T-cell (primary cell): ENCODE measurements around the gene MCM7. TPM values are rescaled to one million over a fixed set of nuclear protein-coding genes. Genes with fewer than 3 reads are reported as not detected.

Experiments
- ATAC-seq, 4 experiments: fragments of 200-7000 bp in 3 of 4; fragments of 150-1000 bp in 1 of 4; cut with Tn5 transposase; replicated peaks in 1 of 4; 1 replicate in 3 of 4; 2 replicates in 1 of 4; pipeline ENCODE4 v1.10.0; 2021; ENCODE audit warnings: moderate library complexity in 3 of 4, mild to moderate bottlenecking in 2 of 4, moderate number of reproducible peaks in 1 of 4
- CTCF ChIA-PET, 2 donors: fragments of 300-600 bp; sonication (Branson Sonifier 250); formaldehyde crosslinking; loops; one replicate each; lab custom pipeline; 2022; ENCODE audit warnings: antibody characterized with exemption in 2 of 2; lab: Charles Lee
- POLR2A ChIA-PET, 2 donors: fragments of 300-600 bp; sonication (Branson Sonifier 250); formaldehyde crosslinking; loops; one replicate each; lab custom pipeline; 2022; ENCODE audit warnings: antibody characterized with exemption in 2 of 2; lab: Charles Lee
- DNase-seq, 35 experiments: peaks; one replicate each; pipeline versions ENCODE4 v3.0.0 to v3.0.0-alpha.2; 2013 to 2023
- H3K27ac ChIP-seq: one replicate; pipeline ENCODE4 v1.5.1; 2013; ENCODE audit warnings: low read length
- H3K27me3 ChIP-seq, 2 experiments: replicated peaks in 1 of 2; 1 replicate in 1 of 2; 2 replicates in 1 of 2; pipeline versions ENCODE4 v1.6.1 to v1.7.0; 2013; ENCODE audit warnings: low read length in 1 of 2, mixed read lengths in 1 of 2; ENCODE audit not compliant: control insufficient read depth in 2 of 2, insufficient read depth in 2 of 2; ENCODE audit errors: extremely low read depth in 1 of 2
- H3K36me3 ChIP-seq, 2 donors: 1 replicate in 1 of 2; 2 replicates in 1 of 2; pipeline versions ENCODE4 v1.6.1 to v1.7.0; 2013; ENCODE audit warnings: low read length in 1 of 2; ENCODE audit not compliant: control insufficient read depth in 2 of 2, insufficient read depth in 1 of 2; ENCODE audit errors: extremely low read depth in 1 of 2
- H3K4me1 ChIP-seq, 2 experiments: 1 replicate in 1 of 2; 2 replicates in 1 of 2; pipeline versions ENCODE4 v1.6.1 to v1.7.0; 2013; ENCODE audit warnings: low read length in 2 of 2, mixed read lengths in 1 of 2; ENCODE audit not compliant: insufficient read depth in 2 of 2, control insufficient read depth in 1 of 2; ENCODE audit errors: extremely low read depth in 1 of 2
- H3K4me3 ChIP-seq, 2 donors: 1 replicate in 1 of 2; 2 replicates in 1 of 2; pipeline versions ENCODE4 v1.5.1 to v1.7.0; 2013; ENCODE audit warnings: mild to moderate bottlenecking in 2 of 2, low read length in 1 of 2, moderate library complexity in 1 of 2; ENCODE audit not compliant: control insufficient read depth in 1 of 2; ENCODE audit errors: extremely low read depth in 1 of 2
- H3K9me3 ChIP-seq: 2 replicates; pipeline ENCODE4 v1.7.0; 2013
- H3K27ac Mint-ChIP-seq, 2 donors: one replicate each; pipeline ENCODE4 v1.8.0; 2020 to 2021; ENCODE audit warnings: mild to moderate bottlenecking in 2 of 2, mixed read lengths in 2 of 2
- H3K27me3 Mint-ChIP-seq, 2 donors: one replicate each; pipeline ENCODE4 v1.8.0; 2021 to 2022; ENCODE audit warnings: mixed read lengths in 2 of 2
- H3K36me3 Mint-ChIP-seq: one replicate; pipeline ENCODE4 v1.8.0; 2021; ENCODE audit warnings: mixed read lengths
- H3K4me1 Mint-ChIP-seq, 3 donors: one replicate each; pipeline ENCODE4 v1.8.0; 2020 to 2022; ENCODE audit warnings: mixed read lengths in 3 of 3, mild to moderate bottlenecking in 1 of 3
- H3K4me3 Mint-ChIP-seq, 3 donors: one replicate each; pipeline ENCODE4 v1.8.0; 2020 to 2022; ENCODE audit warnings: mild to moderate bottlenecking in 3 of 3, mixed read lengths in 3 of 3, moderate library complexity in 3 of 3
- H3K9me3 Mint-ChIP-seq, 3 donors: one replicate each; pipeline ENCODE4 v1.8.0; 2020 to 2022; ENCODE audit warnings: mixed read lengths in 3 of 3
- WGBS: methylation state at CpG from one replicate; pipeline ENCODE4 v1.1.5; 2013; ENCODE audit warnings: missing lambda C conversion rate; ENCODE audit not compliant: insufficient coverage; 5-methylcytosine and 5-hydroxymethylcytosine counted together
- total RNA-seq, 35 experiments: library from RNA in 6 of 35; stranded (reverse) in 6 of 35; fragments of 120-200 nt in 1 of 35; gene quantifications; one replicate each; pipeline versions ENCODE4 v1.2.1 to v1.2.4 and lab custom pipeline; 2013 to 2026

The MCM7 gene
- total RNA-seq, 5 donors from 2014 or later (not counting 1 experiment from before 2014, with no cell fraction given): 95.2 to 181 (median 164) TPM

- Histone ChIP-seq H3K27ac (peak overlapping the region; percentile 87), H3K4me3 (peak overlapping the region; percentile 79 to 97), H3K9me3 (no peaks in the 10 kb centered on the region), H3K27me3 (no peaks in the 10 kb centered on the region), H3K4me1 (peaks cover 5 to 18% of the 10 kb centered on the region in 2 experiments), H3K36me3 (peaks cover 24 to 45% of the 10 kb centered on the region in 2 donors)
- Mint-ChIP-seq H3K9me3 (no peaks in the 10 kb centered on the region), H3K4me1 (peaks cover 16 to 30% (median 24%) of the 10 kb centered on the region in 3 donors), H3K4me3 (peak overlapping the region; percentile 85 to 91 (median 88)), H3K36me3 (peaks cover 38% of the 10 kb centered on the region), H3K27me3 (no peaks in the 10 kb centered on the region), H3K27ac (peak overlapping the region; percentile 88 to 95)
- ATAC-seq (no peak), DNase-seq (no peak)
- ChIA-PET CTCF (no interaction called here), POLR2A (interaction anchor here (0.6 to 1.0 kb wide), 2 partner anchors 35 to 170 kb away, joined by 3 to 6 read pairs; no protein-coding TSS in a partner anchor)
- WGBS: 49% methylated on average over 2 of the region's 7 CpGs
Observed at GRCh38 chr7:100089458-100090196, 11.6 kb downstream of the MCM7 start.

GRCh38 chr7:100088621-100089457, 12.4 kb downstream of the MCM7 start, which contains the start of gene COPS6:
TSS of gene COPS6 (plus strand) at chr7:100088969. CDS start at chr7:100088991, 22 bp downstream.
- H3K27me3 Mint-ChIP-seq: no peaks in the 10 kb centered on the region
- Histone ChIP-seq H3K9me3 (no peaks in the 10 kb centered on the region), H3K4me3 (peak within 1 kb of the TSS; percentile 79 to 97), H3K36me3 (peaks cover 24 to 37% of the 10 kb centered on the region in 2 donors), H3K27me3 (no peaks in the 10 kb centered on the region), H3K4me1 (peaks cover 5 to 18% of the 10 kb centered on the region in 2 experiments), H3K27ac (peak within 1 kb of the TSS; percentile 87)
- H3K27ac Mint-ChIP-seq: peak within 1 kb of the TSS; percentile 95
- CTCF ChIA-PET: interaction anchor here in 1 of 2 donors (0.6 kb wide), 1 partner anchor 88 kb away, joined by 5 read pairs; no protein-coding TSS in a partner anchor
- DNase-seq: peak; percentile 62 to 93 (median 80)
- peak; percentile 85 to 89 (median 86) for ATAC-seq
- peaks cover 37% of the 10 kb centered on the region for H3K36me3 Mint-ChIP-seq
- peak within 1 kb of the TSS; percentile 85 to 91 (median 88) for H3K4me3 Mint-ChIP-seq
- peaks cover 16 to 30% (median 24%) of the 10 kb centered on the region in 3 donors for H3K4me1 Mint-ChIP-seq
- H3K9me3 Mint-ChIP-seq: no peaks in the 10 kb centered on the region
- POLR2A ChIA-PET: interaction anchor here in 1 of 2 donors (1.0 kb wide), 1 partner anchor 169 kb away, joined by 3 read pairs; no protein-coding TSS in a partner anchor
- under 1% methylated on average over 59 of the region's 68 CpGs for WGBS

GRCh38 chr7:100088095-100088620, 13.0 kb downstream of the MCM7 start:
- H3K4me1 ChIP-seq: peaks cover 5 to 19% of the 10 kb centered on the region in 2 experiments
- Mint-ChIP-seq H3K36me3 (peaks cover 30% of the 10 kb centered on the region), H3K4me1 (peaks cover 17 to 28% (median 24%) of the 10 kb centered on the region in 3 donors), H3K9me3 (no peaks in the 10 kb centered on the region), H3K27me3 (no peaks in the 10 kb centered on the region), H3K4me3 (peak overlapping the region; percentile 85 to 91 (median 88)), H3K27ac (peak overlapping the region; percentile 95)
- no peak for DNase-seq
- WGBS: no CpG with 5 or more reads among the region's 11 CpGs
- H3K27ac ChIP-seq: peak overlapping the region; percentile 87
- peak overlapping the region; percentile 64 to 97 for H3K4me3 ChIP-seq
- CTCF ChIA-PET: interaction anchor here in 1 of 2 donors (0.6 kb wide), 1 partner anchor 87 kb away, joined by 5 read pairs; no protein-coding TSS in a partner anchor
- H3K9me3 ChIP-seq: no peaks in the 10 kb centered on the region
- POLR2A ChIA-PET: interaction anchor here in 1 of 2 donors (1.0 kb wide), 1 partner anchor 168 kb away, joined by 3 read pairs; no protein-coding TSS in a partner anchor
- peak in 3 of 4 experiments; percentile 10 to 20 (median 12) for ATAC-seq
- H3K36me3 ChIP-seq: peaks cover 20 to 30% of the 10 kb centered on the region in 2 donors
- H3K27me3 ChIP-seq: peaks cover 0 to 4% of the 10 kb centered on the region in 2 experiments

DNA sequence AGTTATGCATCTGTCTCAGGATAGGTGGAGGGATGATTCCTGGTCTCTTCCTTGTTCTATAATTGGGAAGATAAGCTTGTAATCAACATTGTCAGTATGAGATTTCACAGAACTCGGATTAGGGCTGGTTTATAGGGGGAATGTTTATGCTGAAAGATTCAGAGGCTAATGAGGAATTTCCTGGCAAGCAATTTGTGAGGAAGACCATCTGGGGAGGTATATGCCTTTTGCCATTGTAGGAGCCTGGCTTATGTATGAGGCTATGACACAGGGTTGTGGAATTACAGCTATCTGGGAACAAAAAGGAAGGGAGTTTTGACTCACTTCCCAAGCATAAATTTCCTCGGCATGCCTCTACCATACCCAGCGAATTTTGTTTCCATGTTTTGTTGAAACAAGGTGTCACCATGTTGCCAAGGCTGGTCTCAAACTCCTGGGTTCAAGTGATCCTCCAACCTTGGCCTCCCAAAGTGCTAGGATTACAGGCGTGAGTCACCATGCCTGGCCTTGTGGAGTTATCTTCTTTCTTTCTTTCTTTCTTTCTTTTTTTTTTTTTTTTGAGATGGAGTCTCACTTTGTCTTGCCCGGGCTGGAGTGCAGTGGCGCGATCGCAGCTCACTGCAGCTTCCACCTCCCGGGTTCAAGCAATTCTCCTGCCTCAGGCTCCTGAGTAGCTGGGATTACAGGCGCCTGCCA, 14.0 kb downstream of the MCM7 start:
- POLR2A ChIA-PET: interaction anchor here in 1 of 2 donors (0.6 kb wide), 1 partner anchor 455 kb away, joined by 3 read pairs; no protein-coding TSS in a partner anchor
- H3K27ac ChIP-seq: peak overlapping the region; percentile 87

DNA sequence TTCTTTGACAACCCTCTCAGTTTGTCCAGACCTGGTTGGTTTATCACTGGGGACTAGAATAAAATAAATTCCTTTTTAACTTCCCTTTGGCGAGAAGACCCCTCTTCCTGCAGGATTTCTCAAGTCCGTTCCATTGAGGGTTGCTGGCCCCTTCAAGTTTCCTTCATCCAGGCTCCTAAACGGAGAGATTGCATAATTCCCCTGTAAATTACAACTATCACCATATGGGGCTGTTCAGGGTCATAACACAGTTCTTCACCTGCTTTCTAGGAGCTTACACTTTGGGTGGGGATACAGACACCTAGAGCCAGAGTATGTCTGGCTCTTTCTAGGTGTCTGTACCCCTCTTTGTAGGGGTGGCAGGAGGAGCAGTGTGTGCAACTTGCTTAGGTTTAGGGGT, 15.7 kb downstream of the MCM7 start:
- ATAC-seq (no peak), DNase-seq (no peak)
- no CpG with 5 or more reads among the region's 3 CpGs for WGBS
- no peaks in the 10 kb centered on the region for H3K9me3 ChIP-seq
- CTCF ChIA-PET: no interaction called here
- Mint-ChIP-seq H3K4me3 (no peak overlapping the region), H3K36me3 (peaks cover 4% of the 10 kb centered on the region), H3K27ac (peak overlapping the region in 1 of 2 donors; percentile 27), H3K4me1 (peaks cover 38 to 41% (median 41%) of the 10 kb centered on the region in 3 donors), H3K27me3 (no peaks in the 10 kb centered on the region), H3K9me3 (no peaks in the 10 kb centered on the region)
- H3K27me3 ChIP-seq: peaks cover 0 to 5% of the 10 kb centered on the region in 2 experiments
- peaks cover 0 to 3% of the 10 kb centered on the region in 2 donors for H3K36me3 ChIP-seq
- no peak overlapping the region for H3K4me3 ChIP-seq
- H3K27ac ChIP-seq: no peak overlapping the region
- H3K4me1 ChIP-seq: peaks cover 15 to 41% of the 10 kb centered on the region in 2 experiments
- POLR2A ChIA-PET: no interaction called here

More for the DNA sequence above, 14.0 kb downstream of the MCM7 start:
- 83% methylated on average over 3 of the region's 10 CpGs for WGBS
- DNase-seq (no peak), ATAC-seq (no peak)
- CTCF ChIA-PET: no interaction called here
- Mint-ChIP-seq H3K27me3 (no peaks in the 10 kb centered on the region), H3K4me3 (peak overlapping the region; percentile 8 to 91 (median 51)), H3K36me3 (peaks cover 21% of the 10 kb centered on the region), H3K4me1 (peaks cover 26 to 35% (median 33%) of the 10 kb centered on the region in 3 donors), H3K27ac (peak overlapping the region; percentile 71 to 75), H3K9me3 (no peaks in the 10 kb centered on the region)
- Histone ChIP-seq H3K9me3 (no peaks in the 10 kb centered on the region), H3K4me3 (no peak overlapping the region), H3K4me1 (peaks cover 11 to 28% of the 10 kb centered on the region in 2 experiments), H3K36me3 (peaks cover 13 to 20% of the 10 kb centered on the region in 2 donors), H3K27me3 (peaks cover 0 to 5% of the 10 kb centered on the region in 2 experiments)
